NB4 (cell line): ENCODE measurements around the gene F11.

Experiments
- DNase-seq: peaks from one replicate; pipeline ENCODE4 v3.0.0; 2010; ENCODE audit warnings: low read depth
- H3K4me3 ChIP-seq: one replicate; pipeline ENCODE4 v1.5.1; 2011; ENCODE audit warnings: mild to moderate bottlenecking, low read depth, low read length, moderate library complexity
- MYC ChIP-seq: IDR thresholded peaks from 2 replicates; pipeline ENCODE4 v1.6.1; 2011; ENCODE audit warnings: low read depth, low read length
- POLR2A ChIP-seq: IDR thresholded peaks from 2 replicates; pipeline ENCODE4 v1.6.1; 2011; ENCODE audit warnings: mild to moderate bottlenecking; ENCODE audit not compliant: insufficient read length; ENCODE audit errors: extremely low read depth
- TF ChIP-seq, protein P1 (sequence below): IDR thresholded peaks from 2 replicates; pipeline ENCODE4 v1.6.1; 2011; ENCODE audit warnings: low read depth, low read length
- TF ChIP-seq, protein P2 (sequence below): IDR thresholded peaks from one replicate; pipeline ENCODE4 v1.5.1; 2012; ENCODE audit warnings: low read depth, low read length

The F11 gene

DNA sequence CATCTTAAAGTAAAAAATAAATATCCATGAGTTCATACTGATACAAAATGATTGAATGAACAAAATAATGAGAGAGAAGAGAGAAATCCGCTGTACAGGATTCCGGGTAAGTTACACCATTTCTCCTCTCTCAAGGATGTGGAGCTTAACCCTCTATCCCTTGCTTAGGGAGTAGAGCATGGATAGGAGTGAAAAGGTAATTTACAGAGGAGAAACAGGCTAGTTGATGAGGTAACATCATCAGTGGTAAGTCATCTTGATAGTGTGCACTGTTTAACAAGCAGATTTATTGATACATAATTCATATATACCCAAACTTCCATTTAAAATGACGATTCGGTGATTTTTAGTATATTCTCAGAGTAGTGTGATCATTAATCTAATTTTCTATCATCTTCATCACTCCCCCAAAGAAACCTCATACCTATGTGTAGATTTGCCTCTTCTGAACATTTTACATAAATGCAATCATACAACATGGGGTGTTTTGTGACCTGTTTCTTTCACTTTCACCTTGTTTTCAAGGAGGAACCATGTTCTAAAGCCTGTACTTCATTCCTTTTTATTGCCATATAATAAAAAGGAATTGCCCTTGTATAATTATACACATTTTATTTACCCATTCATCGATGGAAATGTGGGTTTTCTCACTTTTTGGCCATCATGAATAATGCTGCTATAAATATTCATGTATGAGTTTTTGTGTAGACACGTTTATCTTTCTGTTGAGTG, 34.8 kb downstream of the F11 start:
- H3K4me3 ChIP-seq = no peak overlapping the region
- DNase-seq = no peak
- TF ChIP-seq, protein P1, sequence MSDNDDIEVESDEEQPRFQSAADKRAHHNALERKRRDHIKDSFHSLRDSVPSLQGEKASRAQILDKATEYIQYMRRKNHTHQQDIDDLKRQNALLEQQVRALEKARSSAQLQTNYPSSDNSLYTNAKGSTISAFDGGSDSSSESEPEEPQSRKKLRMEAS = no peak
- TF ChIP-seq, protein P2, sequence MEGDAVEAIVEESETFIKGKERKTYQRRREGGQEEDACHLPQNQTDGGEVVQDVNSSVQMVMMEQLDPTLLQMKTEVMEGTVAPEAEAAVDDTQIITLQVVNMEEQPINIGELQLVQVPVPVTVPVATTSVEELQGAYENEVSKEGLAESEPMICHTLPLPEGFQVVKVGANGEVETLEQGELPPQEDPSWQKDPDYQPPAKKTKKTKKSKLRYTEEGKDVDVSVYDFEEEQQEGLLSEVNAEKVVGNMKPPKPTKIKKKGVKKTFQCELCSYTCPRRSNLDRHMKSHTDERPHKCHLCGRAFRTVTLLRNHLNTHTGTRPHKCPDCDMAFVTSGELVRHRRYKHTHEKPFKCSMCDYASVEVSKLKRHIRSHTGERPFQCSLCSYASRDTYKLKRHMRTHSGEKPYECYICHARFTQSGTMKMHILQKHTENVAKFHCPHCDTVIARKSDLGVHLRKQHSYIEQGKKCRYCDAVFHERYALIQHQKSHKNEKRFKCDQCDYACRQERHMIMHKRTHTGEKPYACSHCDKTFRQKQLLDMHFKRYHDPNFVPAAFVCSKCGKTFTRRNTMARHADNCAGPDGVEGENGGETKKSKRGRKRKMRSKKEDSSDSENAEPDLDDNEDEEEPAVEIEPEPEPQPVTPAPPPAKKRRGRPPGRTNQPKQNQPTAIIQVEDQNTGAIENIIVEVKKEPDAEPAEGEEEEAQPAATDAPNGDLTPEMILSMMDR = no peak
- TF ChIP-seq POLR2A (no peak), MYC (no peak)

DNA sequence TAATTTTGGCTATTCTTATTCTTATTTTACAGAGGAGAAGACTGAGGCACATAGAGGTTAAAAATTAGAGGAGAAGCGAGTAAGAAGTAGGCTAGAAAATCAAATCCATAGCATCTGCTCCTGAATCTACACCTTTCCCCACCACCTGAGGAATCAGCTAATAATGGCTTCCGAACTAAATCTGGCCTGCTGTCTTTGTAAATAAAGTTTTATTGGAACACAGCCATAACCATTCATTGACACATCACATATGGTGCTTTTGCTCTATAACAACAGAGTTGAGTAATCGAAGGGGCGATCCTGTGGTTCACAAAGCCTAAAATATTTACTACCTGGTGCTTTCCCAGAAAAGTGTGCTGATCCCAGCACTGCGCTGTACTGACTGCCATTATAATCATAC, 38.2 kb downstream of the F11 start:
- TF ChIP-seq, protein P2 = no peak
- TF ChIP-seq, protein P1 = no peak
- TF ChIP-seq POLR2A (no peak), MYC (no peak)
- no peak overlapping the region for H3K4me3 ChIP-seq
- DNase-seq = no peak

DNA sequence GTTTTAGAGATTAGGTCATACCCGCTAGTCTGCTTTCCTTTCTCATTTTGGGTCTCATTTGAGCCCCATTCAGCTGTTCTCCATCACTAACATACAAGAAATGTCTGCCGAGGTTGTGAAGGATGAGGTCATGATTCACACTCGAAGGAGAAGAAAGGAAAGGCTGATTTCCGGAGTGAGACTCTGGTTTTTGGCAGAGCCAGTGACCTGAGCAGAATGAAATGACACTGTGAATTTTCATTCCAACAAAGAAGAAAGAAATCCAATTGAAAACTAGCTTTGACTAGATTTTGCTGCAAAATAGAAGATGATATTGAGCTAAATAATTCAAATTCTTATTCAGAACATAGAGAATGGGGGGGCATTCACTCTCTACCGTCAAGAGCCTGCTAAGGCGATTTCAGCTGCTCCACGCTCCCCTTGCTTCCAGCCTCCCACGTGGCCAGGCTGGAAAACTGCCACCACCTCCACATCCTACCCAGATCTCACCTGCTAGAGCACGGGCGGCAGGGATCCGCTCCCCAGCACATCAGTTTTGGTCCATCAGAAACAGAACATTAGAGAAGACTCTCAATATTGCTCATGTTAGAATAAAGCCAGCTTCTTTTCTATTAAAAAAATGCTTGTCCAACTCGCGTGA, 39.0 kb downstream of the F11 start:
- DNase-seq = no peak
- no peak overlapping the region for H3K4me3 ChIP-seq

DNA sequence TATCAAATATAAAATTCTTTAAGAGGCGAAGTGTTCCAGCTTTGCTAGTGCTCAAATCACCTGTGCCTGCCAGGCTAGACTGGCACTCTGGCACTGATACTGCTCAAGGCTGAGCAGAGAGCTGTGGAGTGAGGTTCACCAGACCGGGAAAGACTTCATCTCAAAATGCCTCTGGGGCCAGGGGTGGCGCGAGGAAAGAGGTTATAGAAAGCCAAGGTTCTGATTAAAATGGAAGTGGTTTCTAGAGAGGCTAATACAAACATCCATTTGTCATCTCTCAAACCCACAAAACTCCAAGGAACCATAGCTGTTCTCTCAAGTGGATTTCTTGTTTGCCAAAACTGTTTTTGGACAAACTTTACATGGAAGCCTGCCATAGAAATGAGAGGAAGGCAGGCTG, 41.5 kb downstream of the F11 start:
- TF ChIP-seq MYC (no peak), POLR2A (no peak)
- TF ChIP-seq, protein P2 = no peak
- TF ChIP-seq, protein P1 = no peak
- H3K4me3 ChIP-seq = no peak overlapping the region
- no peak for DNase-seq

More for the DNA sequence above, 39.0 kb downstream of the F11 start:
- TF ChIP-seq, protein P2 = no peak
- no peak for TF ChIP-seq POLR2A
- TF ChIP-seq, protein P1 = no peak
- TF ChIP-seq MYC = no peak

DNA sequence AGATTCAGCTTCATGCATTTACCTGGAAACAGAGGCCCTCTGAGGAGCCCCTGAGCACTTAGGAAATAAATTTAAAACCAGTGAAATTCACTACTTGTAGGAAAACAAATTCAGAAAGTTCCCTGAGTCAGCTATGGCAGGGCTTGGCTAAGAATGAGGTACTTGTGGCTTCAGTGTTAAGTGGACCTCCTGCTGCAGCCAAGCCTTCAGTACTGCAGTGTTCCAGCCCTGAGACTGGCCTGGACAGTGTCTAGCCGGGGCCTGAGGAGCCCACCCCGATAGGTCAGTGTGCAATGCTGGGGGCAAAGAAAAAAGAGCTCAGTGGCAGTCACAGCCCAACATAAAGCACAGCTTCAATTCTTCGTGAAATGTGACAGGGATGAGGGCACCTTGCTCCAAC, 41.9 kb downstream of the F11 start:
- H3K4me3 ChIP-seq = no peak overlapping the region
- TF ChIP-seq, protein P2 = no peak
- TF ChIP-seq, protein P1 = no peak
- TF ChIP-seq MYC (no peak), POLR2A (no peak)
- no peak for DNase-seq
